ENCODE data around the gene HTR3B.
"Not testable (repeated sequence)": the region's sequence is repeated elsewhere in the genome, so short reads cannot be mapped to it uniquely, and the experiment has no call there.

Gene HTR3B

GRCh38 chr11:113946162-113946561, 41.6 kb downstream of the HTR3B start:
- not testable (repeated sequence) for DNase-seq

- DNase-seq: no peak
These were observed 43.4 kb downstream of the HTR3B start for GRCh38 chr11:113947994-113948393.

- no peak for DNase-seq
These were observed 45.3 kb downstream of the HTR3B start for GRCh38 chr11:113949891-113950290.

- DNase-seq: no peak
These were observed 46.9 kb downstream of the HTR3B start for GRCh38 chr11:113951537-113951936.

GRCh38 chr11:113952070-113952469, 47.5 kb downstream of the HTR3B start:
- no peak for DNase-seq

- DNase-seq: no peak
These were observed 48.0 kb downstream of the HTR3B start for GRCh38 chr11:113952588-113952987.

- DNase-seq: no peak
These were observed 49.6 kb downstream of the HTR3B start for GRCh38 chr11:113954235-113954634.

GRCh38 chr11:113956986-113957385, 52.4 kb downstream of the HTR3B start:
- no peak for DNase-seq

GRCh38 chr11:113960702-113961330, 56.2 kb downstream of the HTR3B start:
- no peak for DNase-seq

GRCh38 chr11:113967361-113967760, 62.8 kb downstream of the HTR3B start:
- no peak for DNase-seq

- DNase-seq: no peak
These were observed 67.1 kb downstream of the HTR3B start for GRCh38 chr11:113971506-113972195.

GRCh38 chr11:113974741-113975470, 70.3 kb downstream of the HTR3B start, which contains the start of gene HTR3A:
Gene HTR3A (plus strand): TSS chr11:113975108. CDS start chr11:113975326, 218 bp downstream.
- peak in 1 of 14 donors; percentile 52 for DNase-seq

GRCh38 chr11:113977071-113977490, 72.5 kb downstream of the HTR3B start:
- DNase-seq: no peak

GRCh38 chr11:113977701-113978100, 73.1 kb downstream of the HTR3B start:
- DNase-seq: no peak

- no peak for DNase-seq
These were observed 74.8 kb downstream of the HTR3B start for GRCh38 chr11:113979431-113979830.

GRCh38 chr11:113980785-113981184, 76.2 kb downstream of the HTR3B start:
- no peak for DNase-seq

- DNase-seq: no peak
These were observed 77.7 kb downstream of the HTR3B start for GRCh38 chr11:113982306-113982705.

GRCh38 chr11:113984781-113985180, 80.2 kb downstream of the HTR3B start:
- DNase-seq: no peak

GRCh38 chr11:113985906-113986305, 81.3 kb downstream of the HTR3B start:
- DNase-seq: no peak

GRCh38 chr11:113986351-113987140, 82.0 kb downstream of the HTR3B start:
- DNase-seq: no peak

GRCh38 chr11:113989381-113989780, 84.8 kb downstream of the HTR3B start:
- DNase-seq: no peak

GRCh38 chr11:113989916-113990315, 85.3 kb downstream of the HTR3B start:
- DNase-seq: no peak

- DNase-seq: no peak
These were observed 86.6 kb downstream of the HTR3B start for GRCh38 chr11:113991170-113991569.
